DOHH2 (cell line): Measurements from ENCODE around the gene NFX1.
"Not testable (repeated sequence)": the region's sequence is repeated elsewhere in the genome, so short reads cannot be mapped to it uniquely, and the experiment has no call there.

Source experiments
- H3F3A ChIP-seq: fragments of 200-600 bp; sonication (generic), shearing (Covaris generic); 2 replicates; pipeline ENCODE4 v1.6.0; 2016; ENCODE audit warnings: antibody characterized with exemption, mild to moderate bottlenecking; ENCODE audit not compliant: control insufficient read depth, insufficient read depth
- H3K27ac ChIP-seq: fragments of 200-600 bp; sonication (generic); 2 replicates; pipeline ENCODE4 v1.5.1; 2014; ENCODE audit warnings: low read depth, mild to moderate bottlenecking, low read length, moderate library complexity
- H3K27me3 ChIP-seq: fragments of 200-600 bp; sonication (generic); 2 replicates; pipeline ENCODE4 v1.6.1; 2014; ENCODE audit warnings: mild to moderate bottlenecking, low read length, mixed read lengths; ENCODE audit not compliant: control insufficient read depth
- H3K36me3 ChIP-seq: fragments of 200-600 bp; sonication (generic); 2 replicates; pipeline ENCODE4 v1.6.1; 2014; ENCODE audit warnings: mild to moderate bottlenecking, low read length, moderate library complexity, mixed read lengths; ENCODE audit not compliant: control insufficient read depth
- H3K4me1 ChIP-seq: fragments of 200-600 bp; sonication (generic); 2 replicates; pipeline ENCODE4 v1.6.1; 2014; ENCODE audit warnings: mild to moderate bottlenecking, low read length, mixed read lengths; ENCODE audit not compliant: control insufficient read depth
- H3K4me2 ChIP-seq: fragments of 200-600 bp; sonication (generic); 2 replicates; pipeline ENCODE4 v1.6.0; 2014; ENCODE audit warnings: mild to moderate bottlenecking, low read length, moderate library complexity
- H3K4me3 ChIP-seq: fragments of 200-600 bp; sonication (generic); 2 replicates; pipeline ENCODE4 v1.5.1; 2014; ENCODE audit warnings: mild to moderate bottlenecking, low read length, mixed read lengths
- H3K79me2 ChIP-seq: fragments of 200-600 bp; sonication (generic); 2 replicates; pipeline ENCODE4 v1.6.1; 2014; ENCODE audit warnings: mild to moderate bottlenecking, low read length, mixed read lengths; ENCODE audit not compliant: control insufficient read depth
- H3K9me2 ChIP-seq: fragments of 200-600 bp; sonication (generic); replicated peaks from 2 replicates; pipeline ENCODE4 v1.6.1; 2014; ENCODE audit warnings: mild to moderate bottlenecking, low read length, mixed read lengths; ENCODE audit not compliant: control insufficient read depth
- H3K9me3 ChIP-seq: fragments of 200-600 bp; sonication (generic); 2 replicates; pipeline ENCODE4 v1.6.1; 2014; ENCODE audit warnings: antibody characterized with exemption, low read length, mixed read lengths; ENCODE audit not compliant: control insufficient read depth, insufficient read depth
- H4K20me1 ChIP-seq: fragments of 200-600 bp; sonication (generic); 2 replicates; pipeline ENCODE4 v1.6.0; 2014; ENCODE audit warnings: low read depth, mild to moderate bottlenecking, antibody characterized with exemption, low read length, moderate library complexity; ENCODE audit not compliant: control insufficient read depth, insufficient read depth
- CTCF ChIP-seq: fragments of 200-600 bp; sonication (generic); IDR thresholded peaks from one replicate; pipeline ENCODE4 v1.5.1; 2014; ENCODE audit warnings: antibody characterized with exemption, mild to moderate bottlenecking, low read depth, low read length; ENCODE audit not compliant: poor library complexity, severe bottlenecking
- EZH2phosphoT487 ChIP-seq: fragments of 200-600 bp; sonication (generic); IDR thresholded peaks from 2 replicates; pipeline ENCODE4 v1.6.1; 2017; ENCODE audit warnings: borderline replicate concordance, mild to moderate bottlenecking, antibody characterized with exemption, low read length, moderate library complexity, mixed read lengths

Gene NFX1

DNA sequence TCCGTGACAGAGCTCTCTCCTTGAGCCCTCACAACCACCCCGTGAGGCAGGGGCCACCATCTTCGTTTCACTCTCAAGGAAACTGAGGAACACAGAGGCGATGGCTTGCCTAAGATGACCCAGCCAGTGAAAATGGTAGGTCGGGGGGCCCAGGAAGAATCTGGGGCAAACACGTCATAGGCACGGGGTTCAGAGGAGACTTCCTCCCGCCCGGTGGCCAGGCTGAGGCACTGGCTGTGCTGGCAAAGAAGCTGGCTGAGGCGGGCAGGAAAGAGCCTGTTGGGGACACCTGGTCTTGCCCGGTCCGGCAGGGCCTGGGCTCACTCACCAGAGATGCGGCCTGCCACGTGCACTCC, 96.3 kb downstream of the NFX1 start:
- H3K9me2 ChIP-seq: not testable (repeated sequence)

GRCh38 chr9:33386998-33387397, 96.7 kb downstream of the NFX1 start:
- H3K27me3 ChIP-seq, H3F3A ChIP-seq, H3K36me3 ChIP-seq, H4K20me1 ChIP-seq, H3K4me2 ChIP-seq, H3K79me2 ChIP-seq, H3K9me3 ChIP-seq, H3K4me1 ChIP-seq, H3K9me2 ChIP-seq, H3K4me3 ChIP-seq, H3K27ac ChIP-seq: not testable (repeated sequence)

More for the DNA sequence above, 96.3 kb downstream of the NFX1 start:
- not testable (repeated sequence) for H3K27me3 ChIP-seq, H3F3A ChIP-seq, H3K27ac ChIP-seq, H3K36me3 ChIP-seq, H3K4me3 ChIP-seq, H3K4me1 ChIP-seq, H3K4me2 ChIP-seq, H4K20me1 ChIP-seq, H3K9me3 ChIP-seq, H3K79me2 ChIP-seq

- Histone ChIP-seq H3K27me3 (peaks cover 3% of the 10 kb centered on the region; the same call in 1 of the 2 replicates), H3K4me2 (no peak overlapping the region), H3K27ac (no peak overlapping the region), H3K9me3 (no peaks in the 10 kb centered on the region), H3K4me1 (no peaks in the 10 kb centered on the region), H3K36me3 (no peaks in the 10 kb centered on the region), H3K9me2 (no peaks in the 10 kb centered on the region), H3K79me2 (no peaks in the 10 kb centered on the region), H3F3A (no peaks in the 10 kb centered on the region), H4K20me1 (no peaks in the 10 kb centered on the region), H3K4me3 (no peak overlapping the region)
- no peak for TF ChIP-seq EZH2phosphoT487
- TF ChIP-seq CTCF: no peak
These were observed 98.0 kb downstream of the NFX1 start for GRCh38 chr9:33388110-33388994.

- not testable (repeated sequence) for H3K9me3 ChIP-seq, H3F3A ChIP-seq, H3K27me3 ChIP-seq, H3K27ac ChIP-seq, H3K4me1 ChIP-seq, H3K4me3 ChIP-seq, H3K9me2 ChIP-seq, H3K36me3 ChIP-seq, H4K20me1 ChIP-seq, H3K79me2 ChIP-seq, H3K4me2 ChIP-seq
These were observed 100.9 kb downstream of the NFX1 start for GRCh38 chr9:33391111-33391771.

DNA sequence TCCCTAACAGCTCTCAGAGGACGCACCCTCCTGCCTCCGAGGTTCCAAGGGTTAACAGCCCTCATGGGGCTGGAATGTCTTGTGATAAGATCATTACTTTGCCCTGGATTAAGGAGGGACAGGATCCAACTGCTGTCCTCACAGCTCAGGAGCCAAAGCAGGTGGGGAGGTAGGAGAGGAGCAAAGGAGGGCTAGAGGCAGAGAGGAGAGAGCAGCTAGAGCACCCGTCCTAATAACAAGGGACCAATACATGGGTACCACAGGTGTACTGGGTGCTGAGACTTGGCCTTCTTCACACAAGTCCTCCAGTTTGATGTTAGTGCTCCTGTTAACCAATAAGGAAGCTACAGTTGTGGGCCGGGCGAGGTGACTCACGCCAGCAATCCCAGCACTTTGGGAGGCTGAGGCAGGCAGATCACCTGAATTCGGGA, 102.3 kb downstream of the NFX1 start:
- H3K36me3 ChIP-seq, H3F3A ChIP-seq, H3K79me2 ChIP-seq, H3K4me1 ChIP-seq, H3K9me2 ChIP-seq, H3K27ac ChIP-seq, H3K27me3 ChIP-seq, H3K4me3 ChIP-seq, H3K9me3 ChIP-seq, H4K20me1 ChIP-seq, H3K4me2 ChIP-seq: not testable (repeated sequence)
